HL-60 (cell line): ENCODE data around the gene AK5.

Experiments
- GABPA ChIP-seq: IDR thresholded peaks from 2 replicates; pipeline ENCODE4 v1.6.1; 2012; ENCODE audit warnings: low read depth
- POLR2AphosphoS5 ChIP-seq: IDR thresholded peaks from 2 replicates; pipeline ENCODE4 v1.6.1; 2012; ENCODE audit warnings: low read depth
- TF ChIP-seq, protein P1 (sequence below): IDR thresholded peaks from one replicate; pipeline ENCODE4 v1.5.1; 2011; ENCODE audit warnings: low read length, control low read depth, inconsistent platforms; ENCODE audit not compliant: insufficient read depth
- TF ChIP-seq, protein P2 (sequence below): IDR thresholded peaks from 2 replicates; pipeline ENCODE4 v1.6.1; 2012; ENCODE audit warnings: low read depth; ENCODE audit not compliant: insufficient replicate concordance

DNA sequence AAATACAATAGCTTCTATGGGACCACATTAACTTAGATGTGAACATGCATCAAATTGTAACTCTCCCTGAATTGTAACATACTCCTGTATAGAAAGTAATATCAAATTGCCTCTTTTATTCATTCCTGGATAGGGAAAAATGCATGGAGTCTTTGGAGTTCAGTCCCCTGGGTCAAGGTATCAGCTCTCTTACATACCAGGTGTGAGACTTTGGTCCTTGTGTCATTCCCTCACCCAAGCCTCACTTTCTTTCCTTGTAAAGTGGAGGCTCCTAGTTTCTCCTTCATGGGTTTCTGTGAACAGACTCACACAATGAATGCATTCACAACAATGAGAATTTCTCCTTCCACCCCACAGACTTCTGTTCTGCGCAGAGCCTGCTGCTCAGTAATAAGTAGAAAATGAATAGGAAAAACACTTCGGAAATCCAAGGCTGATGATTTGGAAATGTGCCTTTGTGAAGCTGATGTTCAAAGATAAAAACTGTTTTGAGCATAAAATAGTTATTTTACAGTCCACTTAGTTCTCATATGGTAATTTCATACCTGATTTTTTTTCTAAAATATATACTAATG, 185.3 kb downstream of the AK5 start:
- TF ChIP-seq, protein P1, sequence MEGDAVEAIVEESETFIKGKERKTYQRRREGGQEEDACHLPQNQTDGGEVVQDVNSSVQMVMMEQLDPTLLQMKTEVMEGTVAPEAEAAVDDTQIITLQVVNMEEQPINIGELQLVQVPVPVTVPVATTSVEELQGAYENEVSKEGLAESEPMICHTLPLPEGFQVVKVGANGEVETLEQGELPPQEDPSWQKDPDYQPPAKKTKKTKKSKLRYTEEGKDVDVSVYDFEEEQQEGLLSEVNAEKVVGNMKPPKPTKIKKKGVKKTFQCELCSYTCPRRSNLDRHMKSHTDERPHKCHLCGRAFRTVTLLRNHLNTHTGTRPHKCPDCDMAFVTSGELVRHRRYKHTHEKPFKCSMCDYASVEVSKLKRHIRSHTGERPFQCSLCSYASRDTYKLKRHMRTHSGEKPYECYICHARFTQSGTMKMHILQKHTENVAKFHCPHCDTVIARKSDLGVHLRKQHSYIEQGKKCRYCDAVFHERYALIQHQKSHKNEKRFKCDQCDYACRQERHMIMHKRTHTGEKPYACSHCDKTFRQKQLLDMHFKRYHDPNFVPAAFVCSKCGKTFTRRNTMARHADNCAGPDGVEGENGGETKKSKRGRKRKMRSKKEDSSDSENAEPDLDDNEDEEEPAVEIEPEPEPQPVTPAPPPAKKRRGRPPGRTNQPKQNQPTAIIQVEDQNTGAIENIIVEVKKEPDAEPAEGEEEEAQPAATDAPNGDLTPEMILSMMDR: no peak
- no peak for TF ChIP-seq POLR2AphosphoS5
- TF ChIP-seq, protein P2, sequence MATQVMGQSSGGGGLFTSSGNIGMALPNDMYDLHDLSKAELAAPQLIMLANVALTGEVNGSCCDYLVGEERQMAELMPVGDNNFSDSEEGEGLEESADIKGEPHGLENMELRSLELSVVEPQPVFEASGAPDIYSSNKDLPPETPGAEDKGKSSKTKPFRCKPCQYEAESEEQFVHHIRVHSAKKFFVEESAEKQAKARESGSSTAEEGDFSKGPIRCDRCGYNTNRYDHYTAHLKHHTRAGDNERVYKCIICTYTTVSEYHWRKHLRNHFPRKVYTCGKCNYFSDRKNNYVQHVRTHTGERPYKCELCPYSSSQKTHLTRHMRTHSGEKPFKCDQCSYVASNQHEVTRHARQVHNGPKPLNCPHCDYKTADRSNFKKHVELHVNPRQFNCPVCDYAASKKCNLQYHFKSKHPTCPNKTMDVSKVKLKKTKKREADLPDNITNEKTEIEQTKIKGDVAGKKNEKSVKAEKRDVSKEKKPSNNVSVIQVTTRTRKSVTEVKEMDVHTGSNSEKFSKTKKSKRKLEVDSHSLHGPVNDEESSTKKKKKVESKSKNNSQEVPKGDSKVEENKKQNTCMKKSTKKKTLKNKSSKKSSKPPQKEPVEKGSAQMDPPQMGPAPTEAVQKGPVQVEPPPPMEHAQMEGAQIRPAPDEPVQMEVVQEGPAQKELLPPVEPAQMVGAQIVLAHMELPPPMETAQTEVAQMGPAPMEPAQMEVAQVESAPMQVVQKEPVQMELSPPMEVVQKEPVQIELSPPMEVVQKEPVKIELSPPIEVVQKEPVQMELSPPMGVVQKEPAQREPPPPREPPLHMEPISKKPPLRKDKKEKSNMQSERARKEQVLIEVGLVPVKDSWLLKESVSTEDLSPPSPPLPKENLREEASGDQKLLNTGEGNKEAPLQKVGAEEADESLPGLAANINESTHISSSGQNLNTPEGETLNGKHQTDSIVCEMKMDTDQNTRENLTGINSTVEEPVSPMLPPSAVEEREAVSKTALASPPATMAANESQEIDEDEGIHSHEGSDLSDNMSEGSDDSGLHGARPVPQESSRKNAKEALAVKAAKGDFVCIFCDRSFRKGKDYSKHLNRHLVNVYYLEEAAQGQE: no peak
- no peak for TF ChIP-seq GABPA
